Neural progenitor cell (in vitro differentiated cells): ENCODE measurements around the gene DHRS3. TPM values are rescaled to one million over a fixed set of nuclear protein-coding genes. Genes with fewer than 3 reads are reported as not detected.

Experiments used
- DNase-seq: peaks from one replicate; pipeline ENCODE4 v3.0.0-alpha.2; 2016; ENCODE audit warnings: low spot score
- H2AFZ ChIP-seq: fragments of 200-600 bp; sonication (generic); replicated peaks from 2 replicates; pipeline ENCODE4 v1.6.1; 2016; ENCODE audit warnings: antibody characterized with exemption
- H3F3A ChIP-seq: fragments of 200-600 bp; sonication (generic); 2 replicates; pipeline ENCODE4 v1.6.1; 2016; ENCODE audit warnings: antibody characterized with exemption, low read depth
- H3K27ac ChIP-seq: fragments of 200-600 bp; sonication (generic); 2 replicates; pipeline ENCODE4 v1.5.1; 2016; ENCODE audit warnings: mild to moderate bottlenecking
- H3K27me3 ChIP-seq: fragments of 200-600 bp; sonication (generic); 2 replicates; pipeline ENCODE4 v1.6.1; 2016; ENCODE audit warnings: mild to moderate bottlenecking, moderate library complexity
- H3K36me3 ChIP-seq: fragments of 200-600 bp; sonication (generic); 2 replicates; pipeline ENCODE4 v1.5.1; 2016
- H3K4me1 ChIP-seq: fragments of 200-600 bp; sonication (generic); 2 replicates; pipeline ENCODE4 v1.6.1; 2016; ENCODE audit warnings: mixed run types
- H3K4me2 ChIP-seq: fragments of 200-600 bp; sonication (generic); 2 replicates; pipeline ENCODE4 v1.6.1; 2016
- H3K4me3 ChIP-seq: fragments of 200-600 bp; sonication (generic); 2 replicates; pipeline ENCODE4 v1.5.1; 2016
- H3K79me2 ChIP-seq: fragments of 200-600 bp; sonication (generic); 2 replicates; pipeline ENCODE4 v1.6.1; 2016; ENCODE audit warnings: low read depth
- H3K9ac ChIP-seq: fragments of 200-600 bp; sonication (generic); 2 replicates; pipeline ENCODE4 v1.6.1; 2016
- H3K9me3 ChIP-seq: fragments of 200-600 bp; sonication (generic); 2 replicates; pipeline ENCODE4 v1.5.1; 2016; ENCODE audit warnings: low read depth
- H4K20me1 ChIP-seq: fragments of 200-600 bp; sonication (generic); 2 replicates; pipeline ENCODE4 v1.6.1; 2016; ENCODE audit warnings: low read depth
- H3K27ac Mint-ChIP-seq: 3 replicates; pipeline ENCODE4 v1.8.0; 2021; ENCODE audit warnings: mixed read lengths
- H3K27me3 Mint-ChIP-seq: 2 replicates; pipeline ENCODE4 v1.8.0; 2022; ENCODE audit warnings: low read depth, mild to moderate bottlenecking, inconsistent platforms, moderate library complexity, mixed read lengths; ENCODE audit not compliant: insufficient read depth
- H3K36me3 Mint-ChIP-seq: 3 replicates; pipeline ENCODE4 v1.8.0; 2021; ENCODE audit warnings: mixed read lengths
- H3K4me1 Mint-ChIP-seq: 3 replicates; pipeline ENCODE4 v1.8.0; 2021; ENCODE audit warnings: mixed read lengths
- H3K4me3 Mint-ChIP-seq: 3 replicates; pipeline ENCODE4 v1.8.0; 2021; ENCODE audit warnings: mild to moderate bottlenecking, moderate library complexity, mixed read lengths
- H3K9me3 Mint-ChIP-seq: 3 replicates; pipeline ENCODE4 v1.8.0; 2020; ENCODE audit warnings: mixed read lengths
- CTCF ChIP-seq: fragments of 200-600 bp; sonication (generic); IDR thresholded peaks from 2 replicates; pipeline ENCODE4 v1.5.1; 2017; ENCODE audit warnings: antibody characterized with exemption, mild to moderate bottlenecking
- EZH2 ChIP-seq: fragments of 200-600 bp; sonication (generic); IDR thresholded peaks from 2 replicates; pipeline ENCODE4 v1.6.1; 2017; ENCODE audit warnings: antibody characterized with exemption, mild to moderate bottlenecking, moderate library complexity
- EZH2phosphoT487 ChIP-seq: fragments of 200-600 bp; sonication (generic); IDR thresholded peaks from 2 replicates; pipeline ENCODE4 v1.6.1; 2017; ENCODE audit warnings: antibody characterized with exemption
- total RNA-seq: library from RNA; depleted of rRNA; stranded (reverse); fragments of >200 nt; gene quantifications from 2 replicates; pipeline ENCODE4 v1.2.3, GENCODE V29; 2015; ENCODE audit warnings: low replicate concordance

The DHRS3 gene
- total RNA-seq, 1 donor from 2014 or later, result 4.3 TPM

DNA sequence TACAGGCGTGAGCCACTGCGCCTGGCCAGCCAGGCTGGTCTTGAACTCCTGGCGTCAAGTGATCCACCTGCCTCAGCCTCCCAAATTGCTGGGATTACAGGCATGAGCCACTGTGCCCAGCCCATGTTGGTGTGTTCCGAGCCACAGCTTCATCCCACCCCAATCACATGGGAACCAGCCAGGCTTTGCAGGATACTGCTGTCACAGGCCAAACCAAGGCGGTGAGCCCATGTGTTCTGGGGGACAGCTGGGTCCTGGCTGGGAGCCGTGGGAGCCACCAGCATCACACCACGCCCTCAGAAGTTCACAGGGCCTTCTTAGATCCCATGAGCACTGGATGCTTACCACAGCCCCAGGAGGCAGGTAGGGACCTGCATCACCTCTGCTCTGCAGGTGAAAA lies 56.9 kb downstream of the DHRS3 start:
- Mint-ChIP-seq H3K36me3 (no peaks in the 10 kb centered on the region), H3K27ac (no peak overlapping the region), H3K27me3 (peaks cover 19% of the 10 kb centered on the region), H3K4me1 (peaks cover 8% of the 10 kb centered on the region), H3K4me3 (no peak overlapping the region), H3K9me3 (peaks cover 30% of the 10 kb centered on the region)
- Histone ChIP-seq H3K36me3 (no peaks in the 10 kb centered on the region), H3K27ac (no peak overlapping the region), H3F3A (peaks cover 14% of the 10 kb centered on the region), H3K9me3 (no peaks in the 10 kb centered on the region), H4K20me1 (no peaks in the 10 kb centered on the region), H2AFZ (no peak overlapping the region), H3K4me2 (no peak overlapping the region), H3K79me2 (no peaks in the 10 kb centered on the region), H3K4me3 (no peak overlapping the region), H3K27me3 (no peaks in the 10 kb centered on the region), H3K4me1 (peaks cover 6% of the 10 kb centered on the region), H3K9ac (no peak overlapping the region)
- DNase-seq, result no peak
- TF ChIP-seq EZH2, result no peak
- no peak for TF ChIP-seq CTCF
- TF ChIP-seq EZH2phosphoT487, result no peak

DNA sequence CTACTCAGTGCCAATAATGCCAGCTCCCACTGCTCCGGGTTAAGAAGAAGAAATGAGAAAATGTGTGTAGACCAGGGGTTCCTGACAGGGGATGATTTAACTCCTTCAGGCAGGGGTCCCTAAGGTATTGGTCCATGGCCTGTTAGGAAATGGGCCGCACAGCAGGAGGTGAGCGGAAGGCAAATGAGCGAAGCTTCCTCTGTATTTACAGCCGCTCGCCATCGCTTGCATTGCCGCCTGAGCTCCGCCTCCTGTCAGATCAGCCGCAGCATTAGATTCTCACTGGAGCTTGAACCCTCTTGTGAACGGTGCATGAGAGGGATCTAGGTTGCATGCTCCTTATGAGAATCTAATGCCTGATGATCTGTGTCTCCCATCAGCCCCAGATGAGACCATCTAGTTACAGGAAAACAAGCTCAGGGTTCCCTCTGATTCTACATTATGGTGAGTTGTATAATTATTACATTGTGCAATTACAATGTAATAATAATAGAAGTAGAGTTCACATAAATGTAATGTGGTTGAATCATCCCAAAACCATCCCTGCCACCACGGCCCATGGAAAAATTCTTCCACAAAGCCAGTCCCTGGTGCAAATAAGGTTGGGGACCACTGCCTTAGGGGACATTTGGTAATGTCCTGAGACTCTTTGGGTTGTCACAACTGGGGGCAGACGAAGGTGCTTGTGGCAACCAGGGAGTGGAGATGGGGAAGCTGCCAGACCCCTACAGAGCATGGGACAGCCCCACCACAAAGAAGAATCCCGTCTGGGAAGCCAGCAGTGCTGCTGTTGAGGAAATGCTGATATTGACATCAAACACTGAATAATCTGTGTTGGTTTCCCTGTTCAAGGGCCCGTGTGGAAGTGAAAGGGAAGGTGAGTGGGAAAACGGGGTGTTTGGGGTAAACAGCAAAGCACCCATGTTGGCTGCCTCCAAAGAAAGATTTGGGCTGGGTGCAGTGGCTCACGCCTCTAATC lies 60.8 kb downstream of the DHRS3 start:
- H2AFZ ChIP-seq, result peak overlapping the region; percentile 8
- H3K27ac Mint-ChIP-seq, result peak overlapping the region; percentile 91

DNA sequence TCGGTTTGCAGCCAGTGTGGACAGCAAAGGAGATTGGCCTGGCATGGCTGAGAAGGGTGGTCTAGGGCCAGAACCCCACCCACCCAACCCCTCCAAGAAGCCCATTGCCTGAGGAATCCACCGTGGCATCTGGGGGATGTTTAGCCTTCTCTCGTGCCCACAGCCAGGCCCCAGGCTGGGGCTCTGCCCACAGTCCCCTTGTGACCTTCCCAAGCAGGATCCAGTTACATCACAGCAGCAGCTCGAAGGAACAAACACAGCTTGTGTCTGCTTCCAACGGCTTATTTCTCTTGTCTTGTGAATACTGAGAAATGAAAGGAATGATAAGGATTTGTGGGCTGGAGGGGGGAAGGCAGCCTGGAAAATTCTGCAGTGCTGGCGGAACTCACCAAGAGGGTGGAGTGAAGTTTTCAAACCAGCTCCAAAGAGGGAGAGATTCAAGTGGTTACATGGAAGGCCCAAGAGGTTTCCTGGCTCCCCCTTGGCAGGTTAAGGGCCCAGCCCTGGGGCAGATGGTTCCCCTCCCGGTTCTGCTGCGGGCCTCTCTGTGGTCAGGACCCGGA lies 61.6 kb downstream of the DHRS3 start:
- Histone ChIP-seq H3K27ac (peak overlapping the region; percentile 41), H3K27me3 (no peaks in the 10 kb centered on the region), H3F3A (peaks cover 14% of the 10 kb centered on the region), H4K20me1 (no peaks in the 10 kb centered on the region), H2AFZ (peak overlapping the region; percentile 8), H3K36me3 (no peaks in the 10 kb centered on the region), H3K9ac (no peak overlapping the region), H3K79me2 (no peaks in the 10 kb centered on the region), H3K9me3 (no peaks in the 10 kb centered on the region), H3K4me1 (peaks cover 6% of the 10 kb centered on the region), H3K4me2 (no peak overlapping the region), H3K4me3 (no peak overlapping the region)
- H3K4me1 Mint-ChIP-seq, result peaks cover 16% of the 10 kb centered on the region
- peaks cover 13% of the 10 kb centered on the region for H3K27me3 Mint-ChIP-seq
- no peak for TF ChIP-seq CTCF
- no peak for TF ChIP-seq EZH2
- H3K9me3 Mint-ChIP-seq, result peaks cover 14% of the 10 kb centered on the region
- peak overlapping the region; percentile 91 for H3K27ac Mint-ChIP-seq
- DNase-seq, result peak; percentile 57
- H3K4me3 Mint-ChIP-seq, result peak overlapping the region; percentile 64
- H3K36me3 Mint-ChIP-seq, result no peaks in the 10 kb centered on the region

More for the DNA sequence above, 60.8 kb downstream of the DHRS3 start:
- Mint-ChIP-seq H3K27me3 (peaks cover 13% of the 10 kb centered on the region), H3K36me3 (no peaks in the 10 kb centered on the region), H3K4me3 (no peak overlapping the region), H3K9me3 (peaks cover 14% of the 10 kb centered on the region), H3K4me1 (peaks cover 14% of the 10 kb centered on the region)
- Histone ChIP-seq H3K27ac (peak overlapping the region; percentile 41), H3K4me3 (no peak overlapping the region), H3K9ac (no peak overlapping the region), H3F3A (peaks cover 14% of the 10 kb centered on the region), H3K4me1 (peaks cover 6% of the 10 kb centered on the region), H3K4me2 (no peak overlapping the region), H3K79me2 (no peaks in the 10 kb centered on the region), H3K9me3 (no peaks in the 10 kb centered on the region), H4K20me1 (no peaks in the 10 kb centered on the region), H3K36me3 (no peaks in the 10 kb centered on the region), H3K27me3 (no peaks in the 10 kb centered on the region)
- DNase-seq, result no peak
- TF ChIP-seq CTCF (no peak), EZH2 (no peak), EZH2phosphoT487 (no peak)
